ENCODE data around the gene TBC1D1. TPM values are rescaled to one million over a fixed set of nuclear protein-coding genes. Genes with fewer than 3 reads are reported as not detected.

TBC1D1 gene
- polyA plus RNA-seq, 1 donor (not counting 4 experiments of a cell fraction or from before 2014, with no cell fraction given), result 32.5 TPM

DNA sequence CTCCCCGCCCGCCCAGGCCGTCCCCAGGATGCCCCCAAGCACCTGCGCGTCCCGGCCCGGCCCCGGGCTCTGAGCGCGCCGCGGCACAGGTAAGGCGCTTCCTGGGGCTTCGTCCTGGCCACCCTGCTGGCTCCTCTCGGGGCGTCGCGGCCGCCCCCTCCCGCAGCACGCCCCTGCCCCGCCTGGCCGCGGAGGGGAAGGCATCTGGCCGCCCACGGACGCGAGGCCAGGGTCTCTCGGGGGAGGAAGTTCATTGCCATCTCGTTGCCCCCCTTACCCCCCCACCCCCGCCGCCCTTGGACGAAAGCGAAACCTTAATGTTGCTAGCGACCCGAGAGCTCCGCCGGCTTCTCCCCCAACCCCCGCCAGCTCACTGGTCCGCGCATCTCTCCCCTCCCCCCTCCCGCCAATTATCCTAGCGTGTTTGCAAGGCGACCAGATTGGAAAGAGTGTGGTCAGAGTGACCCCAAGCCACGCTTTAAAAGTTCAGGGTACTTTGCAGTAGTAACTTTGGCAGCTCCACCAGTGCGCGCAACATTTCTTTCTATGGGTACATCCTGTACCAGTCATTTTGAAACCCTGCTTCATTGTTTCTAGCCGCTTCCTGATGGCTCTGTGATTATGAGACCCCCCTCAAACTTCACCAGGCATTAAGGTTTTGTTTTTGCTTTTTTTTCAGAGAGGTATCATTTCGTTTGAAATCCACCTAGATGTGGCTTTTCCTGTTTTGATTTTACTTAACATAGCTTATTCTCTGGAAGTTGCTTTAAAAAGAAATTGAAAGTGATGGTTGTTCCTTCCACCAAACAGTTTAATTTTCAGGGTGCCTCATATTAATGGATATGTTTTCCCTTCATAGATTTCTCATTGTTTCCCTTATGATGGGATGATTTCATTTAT lies 626 bp downstream of the TBC1D1 start:
- FAIRE-seq (no peak), DNase-seq (ENCODE audit: low read depth, low spot score) (no peak)
- dilution Hi-C loops (cut with MboI; ENCODE audit: extremely low pct_ligation_motif_present, low sequenced_read_pairs), result no loop called here
- H4K20me1 ChIP-seq (ENCODE audit: control insufficient read depth, extremely low read depth, insufficient read depth, low read length), result no peaks in the 10 kb centered on the region
- H3K9ac ChIP-seq (ENCODE audit: control insufficient read depth, extremely low read depth, insufficient read depth, low read length), result no peak overlapping the region
- no peaks in the 10 kb centered on the region for H3K79me2 ChIP-seq (ENCODE audit: control insufficient read depth, insufficient read depth, low read length)
- no peaks in the 10 kb centered on the region for H3K4me1 ChIP-seq (ENCODE audit: control insufficient read depth, extremely low read depth, insufficient read depth, low read length)
- H3K4me2 ChIP-seq (ENCODE audit: control insufficient read depth, extremely low read depth, insufficient read depth, low read depth, low read length), result peak overlapping the region; percentile 64
- no peaks in the 10 kb centered on the region for H3K36me3 ChIP-seq (ENCODE audit: control insufficient read depth in 2 of 2, extremely low read depth in 1 of 2, insufficient read depth in 2 of 2, low read length in 2 of 2)
- H3K27me3 ChIP-seq (ENCODE audit: control insufficient read depth, extremely low read depth, insufficient read depth, low read length), result peaks cover 47% of the 10 kb centered on the region
- H3K9me1 ChIP-seq (ENCODE audit: control insufficient read depth, extremely low read depth, insufficient read depth, low read length), result no peaks in the 10 kb centered on the region
- H3K9me3 ChIP-seq (ENCODE audit: control insufficient read depth, low read depth, low read length), result no peaks in the 10 kb centered on the region
- H3K4me3 ChIP-seq (ENCODE audit: control insufficient read depth in 2 of 3, extremely low read depth in 1 of 3, insufficient read depth in 2 of 3, low read depth in 1 of 3, low read length in 3 of 3), result peak overlapping the region; percentile 34 to 62 (median 47)
- peak overlapping the region; percentile 58 for H2AFZ ChIP-seq (ENCODE audit: control insufficient read depth, low read length)
- H3K27ac ChIP-seq (ENCODE audit: control insufficient read depth, insufficient read depth, low read length), result no peak overlapping the region
- TF ChIP-seq EZH2 (IDR thresholded peaks at IDR 0.05; ENCODE audit: low read length), result no peak
- TF ChIP-seq, protein P1, sequence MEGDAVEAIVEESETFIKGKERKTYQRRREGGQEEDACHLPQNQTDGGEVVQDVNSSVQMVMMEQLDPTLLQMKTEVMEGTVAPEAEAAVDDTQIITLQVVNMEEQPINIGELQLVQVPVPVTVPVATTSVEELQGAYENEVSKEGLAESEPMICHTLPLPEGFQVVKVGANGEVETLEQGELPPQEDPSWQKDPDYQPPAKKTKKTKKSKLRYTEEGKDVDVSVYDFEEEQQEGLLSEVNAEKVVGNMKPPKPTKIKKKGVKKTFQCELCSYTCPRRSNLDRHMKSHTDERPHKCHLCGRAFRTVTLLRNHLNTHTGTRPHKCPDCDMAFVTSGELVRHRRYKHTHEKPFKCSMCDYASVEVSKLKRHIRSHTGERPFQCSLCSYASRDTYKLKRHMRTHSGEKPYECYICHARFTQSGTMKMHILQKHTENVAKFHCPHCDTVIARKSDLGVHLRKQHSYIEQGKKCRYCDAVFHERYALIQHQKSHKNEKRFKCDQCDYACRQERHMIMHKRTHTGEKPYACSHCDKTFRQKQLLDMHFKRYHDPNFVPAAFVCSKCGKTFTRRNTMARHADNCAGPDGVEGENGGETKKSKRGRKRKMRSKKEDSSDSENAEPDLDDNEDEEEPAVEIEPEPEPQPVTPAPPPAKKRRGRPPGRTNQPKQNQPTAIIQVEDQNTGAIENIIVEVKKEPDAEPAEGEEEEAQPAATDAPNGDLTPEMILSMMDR (optimal IDR thresholded peaks at IDR 0.05 in 1 of 3, IDR thresholded peaks at IDR 0.05 in 1 of 3, conservative IDR thresholded peaks at IDR 0.05 in 1 of 3; ENCODE audit: extremely low read depth in 1 of 3, insufficient read depth in 2 of 3, low read length in 3 of 3), result no peak

DNA sequence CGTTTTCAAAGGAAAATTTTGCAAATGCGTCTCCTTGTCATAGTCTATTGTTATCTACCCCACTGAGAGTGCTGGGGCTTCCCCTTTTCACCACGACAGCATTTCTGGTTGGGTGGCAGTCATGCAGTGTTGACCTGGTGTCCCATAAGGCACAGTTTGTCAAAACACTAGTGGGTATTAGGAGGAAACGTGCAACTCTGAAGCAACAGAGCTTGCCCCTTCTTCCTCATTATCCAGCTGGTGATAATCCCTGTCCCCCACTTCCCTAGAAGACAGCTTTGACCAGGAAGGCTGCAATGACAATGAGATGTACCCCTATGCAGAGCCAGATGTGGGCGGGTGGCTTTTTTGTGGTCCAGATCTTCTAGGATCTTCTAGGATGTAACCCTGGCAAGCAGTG lies 1.8 kb downstream of the TBC1D1 start:
- no peak for FAIRE-seq
- dilution Hi-C loops (cut with MboI; ENCODE audit: extremely low pct_ligation_motif_present, low sequenced_read_pairs), result no loop called here
- H3K27ac ChIP-seq (ENCODE audit: control insufficient read depth, insufficient read depth, low read length), result no peak overlapping the region

More for the DNA sequence above, 1.8 kb downstream of the TBC1D1 start:
- no peaks in the 10 kb centered on the region for H3K36me3 ChIP-seq (ENCODE audit: control insufficient read depth in 2 of 2, extremely low read depth in 1 of 2, insufficient read depth in 2 of 2, low read length in 2 of 2)
- peaks cover 47% of the 10 kb centered on the region for H3K27me3 ChIP-seq (ENCODE audit: control insufficient read depth, extremely low read depth, insufficient read depth, low read length)
- no peak overlapping the region for H2AFZ ChIP-seq (ENCODE audit: control insufficient read depth, low read length)
- no peak for DNase-seq (ENCODE audit: low read depth, low spot score)
- H3K4me2 ChIP-seq (ENCODE audit: control insufficient read depth, extremely low read depth, insufficient read depth, low read depth, low read length), result no peak overlapping the region
- H3K79me2 ChIP-seq (ENCODE audit: control insufficient read depth, insufficient read depth, low read length), result no peaks in the 10 kb centered on the region
- TF ChIP-seq, protein P1 (optimal IDR thresholded peaks at IDR 0.05 in 1 of 3, IDR thresholded peaks at IDR 0.05 in 1 of 3, conservative IDR thresholded peaks at IDR 0.05 in 1 of 3; ENCODE audit: extremely low read depth in 1 of 3, insufficient read depth in 2 of 3, low read length in 3 of 3), result no peak
- TF ChIP-seq EZH2 (IDR thresholded peaks at IDR 0.05; ENCODE audit: low read length), result no peak
- H4K20me1 ChIP-seq (ENCODE audit: control insufficient read depth, extremely low read depth, insufficient read depth, low read length), result no peaks in the 10 kb centered on the region
- no peaks in the 10 kb centered on the region for H3K9me1 ChIP-seq (ENCODE audit: control insufficient read depth, extremely low read depth, insufficient read depth, low read length)
- H3K9ac ChIP-seq (ENCODE audit: control insufficient read depth, extremely low read depth, insufficient read depth, low read length), result no peak overlapping the region
- no peaks in the 10 kb centered on the region for H3K9me3 ChIP-seq (ENCODE audit: control insufficient read depth, low read depth, low read length)
- H3K4me3 ChIP-seq (ENCODE audit: control insufficient read depth in 2 of 3, extremely low read depth in 1 of 3, insufficient read depth in 2 of 3, low read depth in 1 of 3, low read length in 3 of 3), result no peak overlapping the region
- H3K4me1 ChIP-seq (ENCODE audit: control insufficient read depth, extremely low read depth, insufficient read depth, low read length), result no peaks in the 10 kb centered on the region

Measured in keratinocyte (primary cell).